ENCODE data around the gene MIEF1.
A peak's percentile ranks its signal among the peaks of the same experiment; 100 is the strongest.

MIEF1 gene

GRCh38 chr22:39471381-39472141 lies 30.5 kb upstream of the MIEF1 start:
- no peak overlapping the region for H3K4me3 ChIP-seq (ENCODE audit: low read depth, low read length)
- DNase-seq (ENCODE audit: low read depth): peak; percentile 88
- TF ChIP-seq CTCF (conservative IDR thresholded peaks at IDR 0.05; ENCODE audit: low read depth, low read length): no peak

DNA sequence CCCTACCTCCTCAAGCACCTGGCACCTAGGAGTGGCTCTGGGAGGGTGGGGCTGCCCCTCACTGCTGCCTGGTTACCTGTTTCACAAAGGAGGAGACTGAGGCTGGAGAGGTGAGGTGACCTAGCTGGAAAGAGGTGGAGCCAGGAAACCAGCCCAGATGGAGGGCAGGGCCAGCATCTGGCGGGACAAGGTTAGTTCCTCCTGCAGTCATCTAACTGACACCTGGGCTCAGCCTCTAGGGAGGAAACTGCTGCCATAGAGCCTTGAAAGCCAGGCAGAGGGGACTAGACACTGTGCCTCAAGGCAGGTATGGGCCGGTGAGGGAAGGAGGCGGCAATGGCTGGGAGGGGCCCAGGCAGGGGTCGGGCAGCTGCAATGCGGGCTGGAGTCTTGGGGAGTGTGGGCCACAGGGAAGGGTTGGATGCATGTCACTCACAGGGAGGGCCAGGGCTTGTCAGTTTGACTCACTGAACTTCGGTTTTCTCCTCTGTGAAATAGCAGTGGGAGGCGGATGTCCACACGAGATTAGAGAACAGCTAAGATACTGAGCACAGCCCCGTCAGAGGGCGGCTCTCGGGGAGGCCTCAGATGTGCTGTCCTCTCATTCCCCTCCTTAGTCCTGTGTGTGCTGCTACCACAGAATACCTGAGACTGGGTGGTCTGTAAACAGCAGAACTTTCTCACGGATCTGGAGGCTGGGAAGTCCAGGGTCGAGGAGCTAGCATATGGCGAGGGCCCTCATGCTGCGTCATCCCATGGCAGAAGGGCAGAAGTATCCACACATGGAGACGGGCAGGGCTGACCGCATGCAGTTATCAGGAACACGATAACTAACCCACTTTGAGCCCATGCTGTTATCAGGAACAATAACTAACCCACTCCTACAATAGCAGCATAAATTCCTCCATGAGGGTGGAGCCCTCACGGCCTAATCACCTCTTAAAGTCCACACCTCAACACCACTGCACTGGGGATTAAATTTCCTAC lies 29.2 kb upstream of the MIEF1 start:
- no peak for TF ChIP-seq CTCF (conservative IDR thresholded peaks at IDR 0.05; ENCODE audit: low read depth, low read length)
- no peak overlapping the region for H3K4me3 ChIP-seq (ENCODE audit: low read depth, low read length)

DNA sequence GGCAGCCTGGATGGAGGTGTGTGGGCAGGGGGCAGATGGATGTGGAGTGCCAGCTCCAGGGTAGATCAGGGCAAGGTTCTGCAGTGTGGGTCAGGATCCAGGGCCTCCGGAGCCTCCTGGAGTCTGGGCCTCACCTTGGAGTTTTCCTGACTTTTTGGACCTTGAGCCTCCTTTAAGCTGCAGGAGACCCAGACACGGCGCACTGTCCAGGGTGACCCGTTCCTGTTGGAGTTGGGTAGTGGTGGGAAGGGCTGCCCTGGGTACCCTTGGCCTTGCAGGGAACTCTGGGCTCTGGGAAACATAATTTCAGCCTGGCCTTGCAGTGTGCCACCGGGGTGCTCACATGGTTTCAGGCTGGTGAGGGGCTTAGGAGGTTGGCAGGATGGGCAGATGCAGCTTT lies 28.2 kb upstream of the MIEF1 start:
- no peak for DNase-seq (ENCODE audit: low read depth)
- no peak for TF ChIP-seq CTCF (conservative IDR thresholded peaks at IDR 0.05; ENCODE audit: low read depth, low read length)
- no peak overlapping the region for H3K4me3 ChIP-seq (ENCODE audit: low read depth, low read length)

More for the DNA sequence above, 29.2 kb upstream of the MIEF1 start:
- DNase-seq (ENCODE audit: low read depth): peak; percentile 73

DNA sequence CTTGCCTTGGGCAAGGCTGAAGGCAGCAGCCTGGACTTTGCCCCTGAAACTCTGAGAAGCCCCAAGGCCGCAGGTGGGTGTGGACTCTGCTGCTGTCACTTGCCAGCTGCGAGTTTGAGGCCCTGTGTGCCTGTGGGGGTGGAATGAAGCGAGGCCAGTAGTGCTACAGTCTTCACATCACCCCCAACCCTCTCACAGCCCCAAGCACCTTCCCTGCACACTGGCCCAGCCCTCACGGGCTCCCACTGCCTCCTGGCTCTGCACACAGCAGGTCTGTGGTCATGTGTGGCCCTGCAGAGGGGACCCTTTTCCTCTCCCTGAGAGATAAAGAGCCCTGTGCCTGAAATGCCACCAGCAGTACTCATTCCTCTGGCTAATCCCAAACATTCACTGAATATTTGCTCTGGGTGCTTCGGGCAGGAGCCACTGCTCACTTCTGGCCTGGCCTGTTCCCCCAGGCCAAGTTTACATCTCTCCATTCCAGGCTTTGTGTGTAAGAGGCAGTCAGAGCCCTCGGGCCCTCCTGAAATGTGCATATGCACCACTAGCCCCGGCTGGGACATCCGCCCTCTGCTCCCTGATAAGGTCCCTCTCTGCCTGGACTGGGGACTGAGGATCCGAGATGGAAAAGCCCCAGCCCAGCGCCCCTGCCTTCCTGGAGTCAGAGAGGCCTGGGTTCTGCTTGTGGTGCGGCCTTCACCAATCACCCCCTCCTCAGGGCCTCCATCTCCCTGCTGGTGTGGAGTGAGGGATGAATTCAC lies 27.6 kb upstream of the MIEF1 start:
- DNase-seq (ENCODE audit: low read depth): no peak
- no peak overlapping the region for H3K4me3 ChIP-seq (ENCODE audit: low read depth, low read length)
- TF ChIP-seq CTCF (conservative IDR thresholded peaks at IDR 0.05; ENCODE audit: low read depth, low read length): no peak

GRCh38 chr22:39475337-39475736 lies 26.8 kb upstream of the MIEF1 start:
- no peak for DNase-seq (ENCODE audit: low read depth)
- no peak overlapping the region for H3K4me3 ChIP-seq (ENCODE audit: low read depth, low read length)
- no peak for TF ChIP-seq CTCF (conservative IDR thresholded peaks at IDR 0.05; ENCODE audit: low read depth, low read length)

- no peak overlapping the region for H3K4me3 ChIP-seq (ENCODE audit: low read depth, low read length)
- TF ChIP-seq CTCF (conservative IDR thresholded peaks at IDR 0.05; ENCODE audit: low read depth, low read length): no peak
- DNase-seq (ENCODE audit: low read depth): no peak
Measured at GRCh38 chr22:39475902-39476301, 26.2 kb upstream of the MIEF1 start.
